GM12878 (cell line): Measurements from ENCODE around the gene COPS3. TPM values are rescaled to one million over a fixed set of nuclear protein-coding genes. Genes with fewer than 3 reads are reported as not detected.

Experiments
- ATAC-seq: fragments of 200-7000 bp; cut with Tn5 transposase; 3 replicates; pipeline ENCODE4 v1.9.1; 2020; ENCODE audit warnings: mild to moderate bottlenecking, moderate library complexity
- BruUV-seq: library from RNA; stranded (reverse); fragments of 400-500 nt; replicated peaks from 2 replicates; lab custom pipeline; 2021; lab: Mats Ljungman, UMichigan
- CTCF ChIA-PET: fragments of 300-600 bp; sonication (Branson Sonifier 250); formaldehyde crosslinking; extraction: SDS; loops from one replicate; lab custom pipeline; 2021; ENCODE audit warnings: inconsistent platforms; lab: Yijun Ruan, JAX
- POLR2A ChIA-PET: fragments of 350-600 bp; formaldehyde crosslinking; extraction: SDS; loops from one replicate; lab custom pipeline; 2021; ENCODE audit warnings: inconsistent platforms; lab: Charles Lee
- RAD21 ChIA-PET: fragments of 300-600 bp; sonication (Branson Sonifier 250); formaldehyde crosslinking; loops from one replicate; lab custom pipeline; 2023; ENCODE audit warnings: antibody characterized with exemption; ENCODE audit not compliant: unreplicated experiment; lab: Charles Lee
- SMC1A ChIA-PET: fragments of 300-600 bp; sonication (Branson Sonifier 250); formaldehyde crosslinking; loops from one replicate; lab custom pipeline; 2023; ENCODE audit not compliant: unreplicated experiment, uncharacterized antibody; lab: Charles Lee
- DNase-seq: peaks from one replicate; pipeline ENCODE4 v3.0.0-alpha.2; 2011; ENCODE audit warnings: low read depth, low spot score
- FAIRE-seq: peaks from 3 replicates; lab custom pipeline; 2011; peaks lifted over from hg19 to GRCh38; lab: Jason Lieb, UNC
- H2AFZ ChIP-seq: 2 replicates; pipeline ENCODE4 v1.6.0; 2011; ENCODE audit warnings: low read depth, low read length, control low read depth; ENCODE audit not compliant: control insufficient read depth
- H3K27ac ChIP-seq: 2 replicates; pipeline ENCODE4 v1.5.1; 2011; ENCODE audit warnings: control low read depth; ENCODE audit not compliant: control insufficient read depth, insufficient read depth
- H3K27me3 ChIP-seq, 2 experiments: replicated peaks in 1 of 2; 2 replicates each; pipeline versions ENCODE4 v1.6.0 to v1.6.1; 2011; ENCODE audit warnings: low read length in 1 of 2; ENCODE audit not compliant: control insufficient read depth in 2 of 2, insufficient read depth in 2 of 2
- H3K36me3 ChIP-seq, 2 experiments: 2 replicates each; pipeline ENCODE4 v1.5.1; 2011; ENCODE audit warnings: low read length in 1 of 2; ENCODE audit not compliant: control insufficient read depth in 2 of 2, insufficient read depth in 2 of 2
- H3K4me1 ChIP-seq: 2 replicates; pipeline ENCODE4 v1.6.1; 2011; ENCODE audit warnings: mild to moderate bottlenecking, low read length, moderate library complexity, mixed read lengths; ENCODE audit not compliant: control insufficient read depth, insufficient read depth
- H3K4me2 ChIP-seq: 2 replicates; pipeline ENCODE4 v1.6.0; 2011; ENCODE audit warnings: control low read depth; ENCODE audit not compliant: control insufficient read depth, insufficient read depth
- H3K4me3 ChIP-seq: fragments of 200-600 bp; sonication (generic); 2 replicates; pipeline ENCODE4 v1.5.1; 2016
- H3K79me2 ChIP-seq: 2 replicates; pipeline ENCODE4 v1.6.0; 2011; ENCODE audit warnings: low read length; ENCODE audit not compliant: control insufficient read depth, insufficient read depth
- H3K9ac ChIP-seq: 2 replicates; pipeline ENCODE4 v1.8.0; 2011; ENCODE audit warnings: low read length, control low read depth, mixed read lengths; ENCODE audit not compliant: control insufficient read depth, insufficient read depth
- H3K9me3 ChIP-seq: replicated peaks from 3 replicates; pipeline ENCODE4 v1.5.1; 2011; ENCODE audit warnings: mild to moderate bottlenecking, low read length; ENCODE audit not compliant: control insufficient read depth, insufficient read depth
- H4K20me1 ChIP-seq: 2 replicates; pipeline ENCODE4 v1.6.0; 2011; ENCODE audit not compliant: control insufficient read depth, insufficient read depth
- BACH1 ChIP-seq: fragments of 450-650 bp; IDR thresholded peaks from 2 replicates; pipeline ENCODE4 v1.6.1; 2017; ENCODE audit warnings: mild to moderate bottlenecking, borderline replicate concordance
- BCL11A ChIP-seq: IDR thresholded peaks from 2 replicates; pipeline ENCODE4 v1.6.1; 2011; ENCODE audit warnings: low read depth, low read length
- ESRRA ChIP-seq: IDR thresholded peaks from 2 replicates; pipeline ENCODE4 v1.6.1; 2012; ENCODE audit warnings: mild to moderate bottlenecking, low read length, improper control_type of control experiment
- HCFC1 ChIP-seq: fragments of 150-350 bp; IDR thresholded peaks from 2 replicates; pipeline ENCODE4 v1.6.1; 2014; ENCODE audit warnings: low read length
- NFIC ChIP-seq: IDR thresholded peaks from 2 replicates; pipeline ENCODE4 v1.6.1; 2012; ENCODE audit warnings: low read depth, mild to moderate bottlenecking, inconsistent platforms, low read length, moderate library complexity
- RAD51 ChIP-seq: fragments of 450-650 bp; IDR thresholded peaks from 2 replicates; pipeline ENCODE4 v1.6.1; 2016; ENCODE audit warnings: moderate library complexity, mild to moderate bottlenecking, inconsistent platforms
- RBBP5 ChIP-seq: fragments of 200-600 bp; sonication (generic); conservative IDR thresholded peaks from 2 replicates; pipeline ENCODE4 v1.6.1; 2016
- RFX5 ChIP-seq: IDR thresholded peaks from 2 replicates; pipeline ENCODE4 v1.6.1; 2011; ENCODE audit warnings: low read depth, low read length, improper control_type of control experiment
- SMC3 ChIP-seq: IDR thresholded peaks from 2 replicates; pipeline ENCODE4 v1.6.1; 2011; ENCODE audit warnings: low read length, improper control_type of control experiment, borderline replicate concordance
- STAT3 ChIP-seq: IDR thresholded peaks from 2 replicates; pipeline ENCODE4 v1.6.1; 2011; ENCODE audit warnings: low read depth, low read length, improper control_type of control experiment
- ZZZ3 ChIP-seq: IDR thresholded peaks from 2 replicates; pipeline ENCODE4 v1.6.1; 2011; ENCODE audit warnings: low read depth; ENCODE audit not compliant: control insufficient read depth, insufficient read length
- WGBS: methylation state at CpG from one replicate; pipeline ENCODE4 v1.1.6; 2016; ENCODE audit warnings: low lambda C conversion rate; ENCODE audit not compliant: insufficient replicate concordance, insufficient coverage; ENCODE audit errors: missing lambda C conversion rate; 5-methylcytosine and 5-hydroxymethylcytosine counted together
- in situ Hi-C: fragments of 300-500 bp; cut with MboI; formaldehyde crosslinking; loops from 9 replicates; pipeline ENCODE4 v1.14.3; 2018; ENCODE audit warnings: mixed read lengths
- intact Hi-C: fragments of 100-400 bp; cut with micrococcal nuclease; formaldehyde crosslinking; loops from one replicate; pipeline ENCODE4 v1.14.2; 2022; ENCODE audit not compliant: unreplicated experiment
- polyA plus RNA-seq, 11 experiments: library from polyadenylated mRNA; depleted of rRNA in 4 of 11; unstranded in 6 of 11; stranded (reverse) in 5 of 11; fragments of >200 nt; fragmentation: Nextera tagmentation in 4 of 11; fragmentation: Illumina TruSeq in 1 of 11; extraction: Ambion mirVana in 4 of 11; extraction: Trizol in 1 of 11; gene quantifications; 1 replicate in 1 of 11; 2 replicates in 10 of 11; pipeline versions ENCODE4 v1.2.1 to v1.2.3, GENCODE V29; 2011 to 2016; ENCODE audit warnings: inconsistent platforms in 2 of 11, missing spikeins in 2 of 11, low read depth in 1 of 11
- total RNA-seq, 4 experiments: library from RNA; depleted of rRNA in 3 of 4; stranded (reverse); fragments of >200 nt in 3 of 4; fragmentation: Illumina TruSeq in 1 of 4; extraction: Trizol in 1 of 4; gene quantifications; 2 replicates each; pipeline versions ENCODE4 v1.2.1 to v1.2.3, GENCODE V29; 2013 to 2021
- TF ChIP-seq, protein P1 (sequence below): fragments of 450-650 bp; IDR thresholded peaks from 2 replicates; pipeline ENCODE4 v1.6.1; 2017; ENCODE audit warnings: antibody characterized with exemption, mild to moderate bottlenecking, moderate library complexity
- TF ChIP-seq, protein P2 (sequence below): fragments of 450-650 bp; formaldehyde crosslinking; IDR thresholded peaks from 2 replicates; pipeline ENCODE4 v1.4.0; 2020; ENCODE audit warnings: mild to moderate bottlenecking, moderate library complexity
- TF ChIP-seq, protein P3 (sequence below): fragments of 150-350 bp; IDR thresholded peaks from 2 replicates; pipeline ENCODE4 v1.6.1; 2014; ENCODE audit warnings: mild to moderate bottlenecking, low read depth, low read length

COPS3 gene
- total and polyA plus RNA-seq, 10 of the 15 experiments (the other 5 are each of a cell fraction or from before 2014, with no cell fraction given): 99.7 to 187 (median 133) TPM

DNA sequence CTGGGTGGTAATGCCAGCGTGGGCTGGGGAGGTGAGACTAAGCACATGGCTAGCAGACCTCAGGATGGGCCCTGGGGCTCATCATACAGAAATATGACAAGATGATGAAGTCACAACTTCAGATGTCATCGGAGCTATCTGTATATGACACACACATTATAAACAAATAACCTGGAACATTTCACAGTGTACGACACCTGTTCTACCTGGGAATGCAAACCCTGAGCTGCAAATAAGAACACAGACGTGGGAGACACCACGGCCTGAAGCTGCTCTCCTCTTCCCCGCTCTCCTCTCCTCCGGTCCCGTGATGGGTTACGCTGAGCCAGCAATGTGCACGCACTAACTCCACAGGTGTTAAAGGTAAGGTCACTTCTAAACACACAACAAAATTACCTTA, 79.8 kb downstream of the COPS3 start:
- peaks cover 32% of the 10 kb centered on the region for H3K79me2 ChIP-seq
- H3K4me2 ChIP-seq: no peak overlapping the region
- FAIRE-seq (no peak), DNase-seq (no peak), ATAC-seq (no peak)
- peaks cover 9% of the 10 kb centered on the region; the same call in 1 of the 2 replicates for H3K4me1 ChIP-seq
- no peak overlapping the region for H3K9ac ChIP-seq
- intact Hi-C loops (loop anchor here (10.0 kb wide), 2 partner anchors 104 to 196 kb away; partner anchors contain the start of gene NT5M), in situ Hi-C loops (no loop called here)
- no peak overlapping the region for H2AFZ ChIP-seq
- H4K20me1 ChIP-seq: no peaks in the 10 kb centered on the region
- SMC1A ChIA-PET: interaction anchor here (1.1 to 3.1 kb wide), 2 partner anchors 11 to 20 kb away, joined by 8 to 10 read pairs; no protein-coding TSS in a partner anchor
- POLR2A ChIA-PET: interaction anchor here (1.1 kb wide), 1 partner anchor 9 kb away, joined by 3 read pairs; no protein-coding TSS in a partner anchor
- RAD21 ChIA-PET: no interaction called here
- no peaks in the 10 kb centered on the region for H3K27me3 ChIP-seq
- H3K27ac ChIP-seq: no peak overlapping the region
- no peaks in the 10 kb centered on the region for H3K9me3 ChIP-seq
- 86% methylated on average over 10 of the region's 10 CpGs for WGBS
- H3K4me3 ChIP-seq: no peak overlapping the region
- CTCF ChIA-PET: interaction anchor here (0.7 to 1.1 kb wide), 2 partner anchors 41 to 57 kb away, joined by 3 read pairs; no protein-coding TSS in a partner anchor
- peaks cover 2 to 7% of the 10 kb centered on the region in 2 experiments for H3K36me3 ChIP-seq
- BruUV-seq: no TSS peak
- no peak for TF ChIP-seq RAD51
- TF ChIP-seq, protein P1, sequence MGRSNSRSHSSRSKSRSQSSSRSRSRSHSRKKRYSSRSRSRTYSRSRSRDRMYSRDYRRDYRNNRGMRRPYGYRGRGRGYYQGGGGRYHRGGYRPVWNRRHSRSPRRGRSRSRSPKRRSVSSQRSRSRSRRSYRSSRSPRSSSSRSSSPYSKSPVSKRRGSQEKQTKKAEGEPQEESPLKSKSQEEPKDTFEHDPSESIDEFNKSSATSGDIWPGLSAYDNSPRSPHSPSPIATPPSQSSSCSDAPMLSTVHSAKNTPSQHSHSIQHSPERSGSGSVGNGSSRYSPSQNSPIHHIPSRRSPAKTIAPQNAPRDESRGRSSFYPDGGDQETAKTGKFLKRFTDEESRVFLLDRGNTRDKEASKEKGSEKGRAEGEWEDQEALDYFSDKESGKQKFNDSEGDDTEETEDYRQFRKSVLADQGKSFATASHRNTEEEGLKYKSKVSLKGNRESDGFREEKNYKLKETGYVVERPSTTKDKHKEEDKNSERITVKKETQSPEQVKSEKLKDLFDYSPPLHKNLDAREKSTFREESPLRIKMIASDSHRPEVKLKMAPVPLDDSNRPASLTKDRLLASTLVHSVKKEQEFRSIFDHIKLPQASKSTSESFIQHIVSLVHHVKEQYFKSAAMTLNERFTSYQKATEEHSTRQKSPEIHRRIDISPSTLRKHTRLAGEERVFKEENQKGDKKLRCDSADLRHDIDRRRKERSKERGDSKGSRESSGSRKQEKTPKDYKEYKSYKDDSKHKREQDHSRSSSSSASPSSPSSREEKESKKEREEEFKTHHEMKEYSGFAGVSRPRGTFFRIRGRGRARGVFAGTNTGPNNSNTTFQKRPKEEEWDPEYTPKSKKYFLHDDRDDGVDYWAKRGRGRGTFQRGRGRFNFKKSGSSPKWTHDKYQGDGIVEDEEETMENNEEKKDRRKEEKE: no peak
- no peak for TF ChIP-seq HCFC1
- TF ChIP-seq ESRRA: no peak
- TF ChIP-seq, protein P2, sequence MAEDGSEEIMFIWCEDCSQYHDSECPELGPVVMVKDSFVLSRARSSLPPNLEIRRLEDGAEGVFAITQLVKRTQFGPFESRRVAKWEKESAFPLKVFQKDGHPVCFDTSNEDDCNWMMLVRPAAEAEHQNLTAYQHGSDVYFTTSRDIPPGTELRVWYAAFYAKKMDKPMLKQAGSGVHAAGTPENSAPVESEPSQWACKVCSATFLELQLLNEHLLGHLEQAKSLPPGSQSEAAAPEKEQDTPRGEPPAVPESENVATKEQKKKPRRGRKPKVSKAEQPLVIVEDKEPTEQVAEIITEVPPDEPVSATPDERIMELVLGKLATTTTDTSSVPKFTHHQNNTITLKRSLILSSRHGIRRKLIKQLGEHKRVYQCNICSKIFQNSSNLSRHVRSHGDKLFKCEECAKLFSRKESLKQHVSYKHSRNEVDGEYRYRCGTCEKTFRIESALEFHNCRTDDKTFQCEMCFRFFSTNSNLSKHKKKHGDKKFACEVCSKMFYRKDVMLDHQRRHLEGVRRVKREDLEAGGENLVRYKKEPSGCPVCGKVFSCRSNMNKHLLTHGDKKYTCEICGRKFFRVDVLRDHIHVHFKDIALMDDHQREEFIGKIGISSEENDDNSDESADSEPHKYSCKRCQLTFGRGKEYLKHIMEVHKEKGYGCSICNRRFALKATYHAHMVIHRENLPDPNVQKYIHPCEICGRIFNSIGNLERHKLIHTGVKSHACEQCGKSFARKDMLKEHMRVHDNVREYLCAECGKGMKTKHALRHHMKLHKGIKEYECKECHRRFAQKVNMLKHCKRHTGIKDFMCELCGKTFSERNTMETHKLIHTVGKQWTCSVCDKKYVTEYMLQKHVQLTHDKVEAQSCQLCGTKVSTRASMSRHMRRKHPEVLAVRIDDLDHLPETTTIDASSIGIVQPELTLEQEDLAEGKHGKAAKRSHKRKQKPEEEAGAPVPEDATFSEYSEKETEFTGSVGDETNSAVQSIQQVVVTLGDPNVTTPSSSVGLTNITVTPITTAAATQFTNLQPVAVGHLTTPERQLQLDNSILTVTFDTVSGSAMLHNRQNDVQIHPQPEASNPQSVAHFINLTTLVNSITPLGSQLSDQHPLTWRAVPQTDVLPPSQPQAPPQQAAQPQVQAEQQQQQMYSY (CRISPR knock-in tag): no peak
- no peak for TF ChIP-seq BCL11A
- TF ChIP-seq STAT3: no peak
- no peak for TF ChIP-seq NFIC
- no peak for TF ChIP-seq SMC3
- TF ChIP-seq, protein P3, sequence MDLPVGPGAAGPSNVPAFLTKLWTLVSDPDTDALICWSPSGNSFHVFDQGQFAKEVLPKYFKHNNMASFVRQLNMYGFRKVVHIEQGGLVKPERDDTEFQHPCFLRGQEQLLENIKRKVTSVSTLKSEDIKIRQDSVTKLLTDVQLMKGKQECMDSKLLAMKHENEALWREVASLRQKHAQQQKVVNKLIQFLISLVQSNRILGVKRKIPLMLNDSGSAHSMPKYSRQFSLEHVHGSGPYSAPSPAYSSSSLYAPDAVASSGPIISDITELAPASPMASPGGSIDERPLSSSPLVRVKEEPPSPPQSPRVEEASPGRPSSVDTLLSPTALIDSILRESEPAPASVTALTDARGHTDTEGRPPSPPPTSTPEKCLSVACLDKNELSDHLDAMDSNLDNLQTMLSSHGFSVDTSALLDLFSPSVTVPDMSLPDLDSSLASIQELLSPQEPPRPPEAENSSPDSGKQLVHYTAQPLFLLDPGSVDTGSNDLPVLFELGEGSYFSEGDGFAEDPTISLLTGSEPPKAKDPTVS: no peak
- TF ChIP-seq RBBP5: no peak
- no peak for TF ChIP-seq RFX5
- TF ChIP-seq ZZZ3: no peak
- no peak for TF ChIP-seq BACH1
